Pons (tissue), 1 donor: ENCODE results near the gene CAV1.

ENCODE experiments used
- DNase-seq: peaks from one replicate; pipeline ENCODE4 v3.0.0-alpha.2; 2016; ENCODE audit warnings: low spot score

Gene CAV1

GRCh38 chr7:116530107-116530820, 5.4 kb downstream of the CAV1 start:
- DNase-seq, result no peak

GRCh38 chr7:116532102-116532688, 7.4 kb downstream of the CAV1 start:
- DNase-seq, result no peak

GRCh38 chr7:116534790-116535189, 10.0 kb downstream of the CAV1 start:
- no peak for DNase-seq

GRCh38 chr7:116535416-116535815, 10.6 kb downstream of the CAV1 start:
- no peak for DNase-seq

GRCh38 chr7:116538138-116538537, 13.3 kb downstream of the CAV1 start:
- DNase-seq, result no peak

- DNase-seq, result no peak
These were observed 15.0 kb downstream of the CAV1 start for GRCh38 chr7:116539879-116540278.

GRCh38 chr7:116540743-116541142, 15.9 kb downstream of the CAV1 start:
- no peak for DNase-seq

- DNase-seq, result no peak
These were observed 17.1 kb downstream of the CAV1 start for GRCh38 chr7:116541951-116542350.

- DNase-seq, result no peak
These were observed 17.8 kb downstream of the CAV1 start for GRCh38 chr7:116542618-116543017.

- DNase-seq, result no peak
These were observed 18.8 kb downstream of the CAV1 start for GRCh38 chr7:116543664-116544063.

GRCh38 chr7:116544487-116544886, 19.7 kb downstream of the CAV1 start:
- no peak for DNase-seq

GRCh38 chr7:116545411-116545993, 20.7 kb downstream of the CAV1 start:
- DNase-seq, result peak; percentile 14

- no peak for DNase-seq
These were observed 21.2 kb downstream of the CAV1 start for GRCh38 chr7:116546054-116546453.

GRCh38 chr7:116546916-116547315, 22.1 kb downstream of the CAV1 start:
- no peak for DNase-seq

GRCh38 chr7:116547347-116547746, 22.5 kb downstream of the CAV1 start:
- no peak for DNase-seq

GRCh38 chr7:116548506-116548905, 23.7 kb downstream of the CAV1 start:
- DNase-seq, result no peak

- no peak for DNase-seq
These were observed 24.5 kb downstream of the CAV1 start for GRCh38 chr7:116549370-116549769.

- no peak for DNase-seq
These were observed 26.9 kb downstream of the CAV1 start for GRCh38 chr7:116551692-116552091.

GRCh38 chr7:116552602-116553001, 27.8 kb downstream of the CAV1 start:
- DNase-seq, result no peak

- no peak for DNase-seq
These were observed 28.5 kb downstream of the CAV1 start for GRCh38 chr7:116553168-116553964.

GRCh38 chr7:116554436-116554835, 29.6 kb downstream of the CAV1 start:
- no peak for DNase-seq

GRCh38 chr7:116554911-116555310, 30.1 kb downstream of the CAV1 start:
- DNase-seq, result no peak
